GM12878 (cell line): ENCODE results near the gene LRBA. TPM values are rescaled to one million over a fixed set of nuclear protein-coding genes. Genes with fewer than 3 reads are reported as not detected.

ENCODE experiments used
- ATAC-seq: fragments of 200-7000 bp; cut with Tn5 transposase; 3 replicates; pipeline ENCODE4 v1.9.1; 2020; ENCODE audit warnings: mild to moderate bottlenecking, moderate library complexity
- BruUV-seq: library from RNA; stranded (reverse); fragments of 400-500 nt; replicated peaks from 2 replicates; lab custom pipeline; 2021; lab: Mats Ljungman, UMichigan
- CTCF ChIA-PET: fragments of 300-600 bp; sonication (Branson Sonifier 250); formaldehyde crosslinking; extraction: SDS; loops from one replicate; lab custom pipeline; 2021; ENCODE audit warnings: inconsistent platforms; lab: Yijun Ruan, JAX
- POLR2A ChIA-PET: fragments of 350-600 bp; formaldehyde crosslinking; extraction: SDS; loops from one replicate; lab custom pipeline; 2021; ENCODE audit warnings: inconsistent platforms; lab: Charles Lee
- RAD21 ChIA-PET: fragments of 300-600 bp; sonication (Branson Sonifier 250); formaldehyde crosslinking; loops from one replicate; lab custom pipeline; 2023; ENCODE audit warnings: antibody characterized with exemption; ENCODE audit not compliant: unreplicated experiment; lab: Charles Lee
- SMC1A ChIA-PET: fragments of 300-600 bp; sonication (Branson Sonifier 250); formaldehyde crosslinking; loops from one replicate; lab custom pipeline; 2023; ENCODE audit not compliant: unreplicated experiment, uncharacterized antibody; lab: Charles Lee
- DNase-seq: peaks from one replicate; pipeline ENCODE4 v3.0.0-alpha.2; 2011; ENCODE audit warnings: low read depth, low spot score
- FAIRE-seq: peaks from 3 replicates; lab custom pipeline; 2011; peaks lifted over from hg19 to GRCh38; lab: Jason Lieb, UNC
- H2AFZ ChIP-seq: 2 replicates; pipeline ENCODE4 v1.6.0; 2011; ENCODE audit warnings: low read depth, low read length, control low read depth; ENCODE audit not compliant: control insufficient read depth
- H3K27ac ChIP-seq: 2 replicates; pipeline ENCODE4 v1.5.1; 2011; ENCODE audit warnings: control low read depth; ENCODE audit not compliant: control insufficient read depth, insufficient read depth
- H3K27me3 ChIP-seq, 2 experiments: replicated peaks in 1 of 2; 2 replicates each; pipeline versions ENCODE4 v1.6.0 to v1.6.1; 2011; ENCODE audit warnings: low read length in 1 of 2; ENCODE audit not compliant: control insufficient read depth in 2 of 2, insufficient read depth in 2 of 2
- H3K36me3 ChIP-seq, 2 experiments: 2 replicates each; pipeline ENCODE4 v1.5.1; 2011; ENCODE audit warnings: low read length in 1 of 2; ENCODE audit not compliant: control insufficient read depth in 2 of 2, insufficient read depth in 2 of 2
- H3K4me1 ChIP-seq: 2 replicates; pipeline ENCODE4 v1.6.1; 2011; ENCODE audit warnings: mild to moderate bottlenecking, low read length, moderate library complexity, mixed read lengths; ENCODE audit not compliant: control insufficient read depth, insufficient read depth
- H3K4me2 ChIP-seq: 2 replicates; pipeline ENCODE4 v1.6.0; 2011; ENCODE audit warnings: control low read depth; ENCODE audit not compliant: control insufficient read depth, insufficient read depth
- H3K4me3 ChIP-seq: fragments of 200-600 bp; sonication (generic); 2 replicates; pipeline ENCODE4 v1.5.1; 2016
- H3K79me2 ChIP-seq: 2 replicates; pipeline ENCODE4 v1.6.0; 2011; ENCODE audit warnings: low read length; ENCODE audit not compliant: control insufficient read depth, insufficient read depth
- H3K9ac ChIP-seq: 2 replicates; pipeline ENCODE4 v1.8.0; 2011; ENCODE audit warnings: low read length, control low read depth, mixed read lengths; ENCODE audit not compliant: control insufficient read depth, insufficient read depth
- H3K9me3 ChIP-seq: replicated peaks from 3 replicates; pipeline ENCODE4 v1.5.1; 2011; ENCODE audit warnings: mild to moderate bottlenecking, low read length; ENCODE audit not compliant: control insufficient read depth, insufficient read depth
- H4K20me1 ChIP-seq: 2 replicates; pipeline ENCODE4 v1.6.0; 2011; ENCODE audit not compliant: control insufficient read depth, insufficient read depth
- EED ChIP-seq: sonication (generic); IDR thresholded peaks from 2 replicates; pipeline ENCODE4 v1.6.1; 2016; ENCODE audit warnings: antibody characterized with exemption, low read depth
- GABPA ChIP-seq: IDR thresholded peaks from 2 replicates; pipeline ENCODE4 v1.6.1; 2014; ENCODE audit warnings: antibody characterized with exemption, low read depth, mild to moderate bottlenecking, inconsistent platforms
- HDAC6 ChIP-seq: fragments of 200-600 bp; sonication (generic); IDR thresholded peaks from one replicate; pipeline ENCODE4 v1.8.0; 2017; ENCODE audit warnings: antibody characterized with exemption; ENCODE audit not compliant: unreplicated experiment
- KLF5 ChIP-seq: fragments of 450-650 bp; IDR thresholded peaks from 2 replicates; pipeline ENCODE4 v1.6.1; 2014; ENCODE audit warnings: mild to moderate bottlenecking; ENCODE audit not compliant: partially characterized antibody
- MYC ChIP-seq: IDR thresholded peaks from 2 replicates; pipeline ENCODE4 v1.6.1; 2011; ENCODE audit warnings: mild to moderate bottlenecking, low read length, moderate library complexity, inconsistent platforms; ENCODE audit not compliant: insufficient read depth, insufficient replicate concordance, insufficient read length, severe bottlenecking
- WRNIP1 ChIP-seq: IDR thresholded peaks from 2 replicates; pipeline ENCODE4 v1.6.1; 2011; ENCODE audit warnings: low read depth, low read length, improper control_type of control experiment, borderline replicate concordance
- ZZZ3 ChIP-seq: IDR thresholded peaks from 2 replicates; pipeline ENCODE4 v1.6.1; 2011; ENCODE audit warnings: low read depth; ENCODE audit not compliant: control insufficient read depth, insufficient read length
- WGBS: methylation state at CpG from one replicate; pipeline ENCODE4 v1.1.6; 2016; ENCODE audit warnings: low lambda C conversion rate; ENCODE audit not compliant: insufficient replicate concordance, insufficient coverage; ENCODE audit errors: missing lambda C conversion rate; 5-methylcytosine and 5-hydroxymethylcytosine counted together
- in situ Hi-C: fragments of 300-500 bp; cut with MboI; formaldehyde crosslinking; loops from 9 replicates; pipeline ENCODE4 v1.14.3; 2018; ENCODE audit warnings: mixed read lengths
- intact Hi-C: fragments of 100-400 bp; cut with micrococcal nuclease; formaldehyde crosslinking; loops from one replicate; pipeline ENCODE4 v1.14.2; 2022; ENCODE audit not compliant: unreplicated experiment
- polyA plus RNA-seq, 11 experiments: library from polyadenylated mRNA; depleted of rRNA in 4 of 11; unstranded in 6 of 11; stranded (reverse) in 5 of 11; fragments of >200 nt; fragmentation: Nextera tagmentation in 4 of 11; fragmentation: Illumina TruSeq in 1 of 11; extraction: Ambion mirVana in 4 of 11; extraction: Trizol in 1 of 11; gene quantifications; 1 replicate in 1 of 11; 2 replicates in 10 of 11; pipeline versions ENCODE4 v1.2.1 to v1.2.3, GENCODE V29; 2011 to 2016; ENCODE audit warnings: inconsistent platforms in 2 of 11, missing spikeins in 2 of 11, low read depth in 1 of 11
- total RNA-seq, 4 experiments: library from RNA; depleted of rRNA in 3 of 4; stranded (reverse); fragments of >200 nt in 3 of 4; fragmentation: Illumina TruSeq in 1 of 4; extraction: Trizol in 1 of 4; gene quantifications; 2 replicates each; pipeline versions ENCODE4 v1.2.1 to v1.2.3, GENCODE V29; 2013 to 2021
- TF ChIP-seq, protein P1 (sequence below): IDR thresholded peaks from 2 replicates; pipeline ENCODE4 v1.6.1; 2012; ENCODE audit warnings: improper control_type of control experiment, low read depth, low read length; ENCODE audit not compliant: insufficient replicate concordance
- TF ChIP-seq, protein P2 (sequence below): fragments of 450-650 bp; IDR thresholded peaks from 2 replicates; pipeline ENCODE4 v1.6.1; 2018; ENCODE audit warnings: borderline replicate concordance, mild to moderate bottlenecking; ENCODE audit not compliant: partially characterized antibody
- TF ChIP-seq, protein P3 (sequence below): fragments of 150-350 bp; IDR thresholded peaks from 2 replicates; pipeline ENCODE4 v1.6.1; 2016; ENCODE audit warnings: low read depth, low read length

LRBA gene
- total and polyA plus RNA-seq, 10 of the 15 experiments (the other 5 are each of a cell fraction or from before 2014, with no cell fraction given), result 20.3 to 93.4 (median 55.0) TPM

DNA sequence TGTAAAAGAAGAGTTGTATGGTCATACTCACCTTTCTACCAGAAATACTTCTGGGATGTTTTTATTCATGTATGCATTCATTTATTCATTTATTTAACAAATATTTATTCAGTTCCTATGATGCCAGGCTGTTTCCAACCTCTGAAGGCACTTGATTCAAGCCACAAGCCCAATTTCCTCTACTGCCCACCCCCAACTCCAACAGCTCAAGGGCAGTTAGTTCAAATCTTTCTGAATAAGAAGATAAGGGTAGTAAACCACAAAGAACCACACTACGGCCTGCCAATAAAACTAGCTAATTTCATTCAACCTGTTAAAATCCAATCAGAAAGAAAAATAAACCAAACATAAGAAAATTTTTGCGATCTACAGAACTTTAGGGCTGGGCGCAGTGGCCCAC is 31.2 kb downstream of the LRBA start (continued):
- TF ChIP-seq, protein P1, sequence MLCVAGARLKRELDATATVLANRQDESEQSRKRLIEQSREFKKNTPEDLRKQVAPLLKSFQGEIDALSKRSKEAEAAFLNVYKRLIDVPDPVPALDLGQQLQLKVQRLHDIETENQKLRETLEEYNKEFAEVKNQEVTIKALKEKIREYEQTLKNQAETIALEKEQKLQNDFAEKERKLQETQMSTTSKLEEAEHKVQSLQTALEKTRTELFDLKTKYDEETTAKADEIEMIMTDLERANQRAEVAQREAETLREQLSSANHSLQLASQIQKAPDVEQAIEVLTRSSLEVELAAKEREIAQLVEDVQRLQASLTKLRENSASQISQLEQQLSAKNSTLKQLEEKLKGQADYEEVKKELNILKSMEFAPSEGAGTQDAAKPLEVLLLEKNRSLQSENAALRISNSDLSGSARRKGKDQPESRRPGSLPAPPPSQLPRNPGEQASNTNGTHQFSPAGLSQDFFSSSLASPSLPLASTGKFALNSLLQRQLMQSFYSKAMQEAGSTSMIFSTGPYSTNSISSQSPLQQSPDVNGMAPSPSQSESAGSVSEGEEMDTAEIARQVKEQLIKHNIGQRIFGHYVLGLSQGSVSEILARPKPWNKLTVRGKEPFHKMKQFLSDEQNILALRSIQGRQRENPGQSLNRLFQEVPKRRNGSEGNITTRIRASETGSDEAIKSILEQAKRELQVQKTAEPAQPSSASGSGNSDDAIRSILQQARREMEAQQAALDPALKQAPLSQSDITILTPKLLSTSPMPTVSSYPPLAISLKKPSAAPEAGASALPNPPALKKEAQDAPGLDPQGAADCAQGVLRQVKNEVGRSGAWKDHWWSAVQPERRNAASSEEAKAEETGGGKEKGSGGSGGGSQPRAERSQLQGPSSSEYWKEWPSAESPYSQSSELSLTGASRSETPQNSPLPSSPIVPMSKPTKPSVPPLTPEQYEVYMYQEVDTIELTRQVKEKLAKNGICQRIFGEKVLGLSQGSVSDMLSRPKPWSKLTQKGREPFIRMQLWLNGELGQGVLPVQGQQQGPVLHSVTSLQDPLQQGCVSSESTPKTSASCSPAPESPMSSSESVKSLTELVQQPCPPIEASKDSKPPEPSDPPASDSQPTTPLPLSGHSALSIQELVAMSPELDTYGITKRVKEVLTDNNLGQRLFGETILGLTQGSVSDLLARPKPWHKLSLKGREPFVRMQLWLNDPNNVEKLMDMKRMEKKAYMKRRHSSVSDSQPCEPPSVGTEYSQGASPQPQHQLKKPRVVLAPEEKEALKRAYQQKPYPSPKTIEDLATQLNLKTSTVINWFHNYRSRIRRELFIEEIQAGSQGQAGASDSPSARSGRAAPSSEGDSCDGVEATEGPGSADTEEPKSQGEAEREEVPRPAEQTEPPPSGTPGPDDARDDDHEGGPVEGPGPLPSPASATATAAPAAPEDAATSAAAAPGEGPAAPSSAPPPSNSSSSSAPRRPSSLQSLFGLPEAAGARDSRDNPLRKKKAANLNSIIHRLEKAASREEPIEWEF, result no peak
- TF ChIP-seq WRNIP1 (no peak), ZZZ3 (no peak)

DNA sequence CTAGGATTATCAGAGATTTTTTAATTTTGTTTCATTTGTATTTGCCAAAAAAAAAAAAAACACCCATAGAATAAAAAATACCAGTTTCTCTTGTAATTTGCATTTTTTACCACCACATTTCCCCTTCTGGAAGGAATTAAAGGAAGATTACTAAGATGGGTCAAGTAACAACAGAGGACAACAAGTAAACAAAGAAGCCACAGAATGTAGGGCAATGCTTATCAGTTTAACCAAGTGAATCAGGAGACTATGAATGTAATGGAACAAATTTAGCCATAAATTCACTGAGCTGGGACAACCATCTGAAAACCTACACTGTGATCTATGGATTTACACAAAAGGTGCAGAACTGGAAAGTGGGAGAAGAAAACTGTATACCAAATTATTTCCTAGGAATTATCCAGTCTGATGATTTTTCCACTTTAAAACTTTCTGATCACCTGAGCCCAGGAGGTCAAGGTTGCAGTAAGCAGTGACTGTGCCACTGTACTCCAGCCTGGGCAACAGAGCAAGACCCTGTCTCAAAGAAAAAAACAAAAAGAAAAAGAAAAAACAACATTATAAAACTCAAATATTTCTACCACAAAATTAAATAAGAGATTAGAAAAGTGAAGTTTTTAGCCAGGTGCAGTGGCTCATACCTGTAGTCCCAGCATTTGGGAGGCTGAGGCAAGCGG is 32.4 kb downstream of the LRBA start:
- ATAC-seq, result no peak; the same call in 2 of the 3 replicates
- Histone ChIP-seq H3K27ac (no peak overlapping the region), H3K4me1 (peaks cover 8% of the 10 kb centered on the region), H3K79me2 (peaks cover 39% of the 10 kb centered on the region), H3K4me3 (no peak overlapping the region), H3K4me2 (no peak overlapping the region), H3K36me3 (no peaks in the 10 kb centered on the region), H3K27me3 (no peaks in the 10 kb centered on the region), H4K20me1 (no peaks in the 10 kb centered on the region), H3K9ac (no peak overlapping the region), H2AFZ (no peak overlapping the region), H3K9me3 (no peaks in the 10 kb centered on the region)
- CTCF ChIA-PET, result no interaction called here
- RAD21 ChIA-PET, result no interaction called here
- DNase-seq, result no peak
- in situ Hi-C loops, result no loop called here
- SMC1A ChIA-PET, result interaction anchor here (1.5 to 1.6 kb wide), 2 partner anchors 17 to 20 kb away, joined by 3 read pairs; no protein-coding TSS in a partner anchor
- intact Hi-C loops, result no loop called here
- POLR2A ChIA-PET, result no interaction called here
- no TSS peak for BruUV-seq
- FAIRE-seq, result peak; percentile 41
- 100% methylated on average over 1 of the region's 1 CpG for whole genome bisulfite sequencing
- no peak for TF ChIP-seq GABPA
- TF ChIP-seq, protein P2, sequence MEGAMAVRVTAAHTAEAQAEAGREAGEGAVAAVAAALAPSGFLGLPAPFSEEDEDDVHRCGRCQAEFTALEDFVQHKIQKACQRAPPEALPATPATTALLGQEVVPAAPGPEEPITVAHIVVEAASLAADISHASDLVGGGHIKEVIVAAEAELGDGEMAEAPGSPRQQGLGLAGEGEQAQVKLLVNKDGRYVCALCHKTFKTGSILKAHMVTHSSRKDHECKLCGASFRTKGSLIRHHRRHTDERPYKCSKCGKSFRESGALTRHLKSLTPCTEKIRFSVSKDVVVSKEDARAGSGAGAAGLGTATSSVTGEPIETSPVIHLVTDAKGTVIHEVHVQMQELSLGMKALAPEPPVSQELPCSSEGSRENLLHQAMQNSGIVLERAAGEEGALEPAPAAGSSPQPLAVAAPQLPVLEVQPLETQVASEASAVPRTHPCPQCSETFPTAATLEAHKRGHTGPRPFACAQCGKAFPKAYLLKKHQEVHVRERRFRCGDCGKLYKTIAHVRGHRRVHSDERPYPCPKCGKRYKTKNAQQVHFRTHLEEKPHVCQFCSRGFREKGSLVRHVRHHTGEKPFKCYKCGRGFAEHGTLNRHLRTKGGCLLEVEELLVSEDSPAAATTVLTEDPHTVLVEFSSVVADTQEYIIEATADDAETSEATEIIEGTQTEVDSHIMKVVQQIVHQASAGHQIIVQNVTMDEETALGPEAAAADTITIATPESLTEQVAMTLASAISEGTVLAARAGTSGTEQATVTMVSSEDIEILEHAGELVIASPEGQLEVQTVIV, result no peak
- no peak for TF ChIP-seq MYC
- no peak for TF ChIP-seq KLF5
- no peak for TF ChIP-seq EED
- TF ChIP-seq HDAC6, result no peak
- TF ChIP-seq, protein P3, sequence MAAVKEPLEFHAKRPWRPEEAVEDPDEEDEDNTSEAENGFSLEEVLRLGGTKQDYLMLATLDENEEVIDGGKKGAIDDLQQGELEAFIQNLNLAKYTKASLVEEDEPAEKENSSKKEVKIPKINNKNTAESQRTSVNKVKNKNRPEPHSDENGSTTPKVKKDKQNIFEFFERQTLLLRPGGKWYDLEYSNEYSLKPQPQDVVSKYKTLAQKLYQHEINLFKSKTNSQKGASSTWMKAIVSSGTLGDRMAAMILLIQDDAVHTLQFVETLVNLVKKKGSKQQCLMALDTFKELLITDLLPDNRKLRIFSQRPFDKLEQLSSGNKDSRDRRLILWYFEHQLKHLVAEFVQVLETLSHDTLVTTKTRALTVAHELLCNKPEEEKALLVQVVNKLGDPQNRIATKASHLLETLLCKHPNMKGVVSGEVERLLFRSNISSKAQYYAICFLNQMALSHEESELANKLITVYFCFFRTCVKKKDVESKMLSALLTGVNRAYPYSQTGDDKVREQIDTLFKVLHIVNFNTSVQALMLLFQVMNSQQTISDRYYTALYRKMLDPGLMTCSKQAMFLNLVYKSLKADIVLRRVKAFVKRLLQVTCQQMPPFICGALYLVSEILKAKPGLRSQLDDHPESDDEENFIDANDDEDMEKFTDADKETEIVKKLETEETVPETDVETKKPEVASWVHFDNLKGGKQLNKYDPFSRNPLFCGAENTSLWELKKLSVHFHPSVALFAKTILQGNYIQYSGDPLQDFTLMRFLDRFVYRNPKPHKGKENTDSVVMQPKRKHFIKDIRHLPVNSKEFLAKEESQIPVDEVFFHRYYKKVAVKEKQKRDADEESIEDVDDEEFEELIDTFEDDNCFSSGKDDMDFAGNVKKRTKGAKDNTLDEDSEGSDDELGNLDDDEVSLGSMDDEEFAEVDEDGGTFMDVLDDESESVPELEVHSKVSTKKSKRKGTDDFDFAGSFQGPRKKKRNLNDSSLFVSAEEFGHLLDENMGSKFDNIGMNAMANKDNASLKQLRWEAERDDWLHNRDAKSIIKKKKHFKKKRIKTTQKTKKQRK, result no peak
